IMR-90 (cell line): ENCODE data around the gene LRP1B.

ENCODE experiments used
- CEBPB ChIP-seq: IDR thresholded peaks from 2 replicates; pipeline ENCODE4 v1.6.1; 2012; ENCODE audit warnings: low read depth, low read length, improper control_type of control experiment
- CHD1 ChIP-seq: IDR thresholded peaks from 2 replicates; pipeline ENCODE4 v1.6.1; 2012; ENCODE audit warnings: low read depth, low read length, improper control_type of control experiment
- MXI1 ChIP-seq: IDR thresholded peaks from 2 replicates; pipeline ENCODE4 v1.6.1; 2012; ENCODE audit warnings: low read depth, mild to moderate bottlenecking, low read length, moderate library complexity, borderline replicate concordance
- POLR2A ChIP-seq: IDR thresholded peaks from 2 replicates; pipeline ENCODE4 v1.6.1; 2012; ENCODE audit warnings: mild to moderate bottlenecking, low read depth, low read length
- RFX5 ChIP-seq: IDR thresholded peaks from 2 replicates; pipeline ENCODE4 v1.8.0; 2012; ENCODE audit warnings: low read depth, mild to moderate bottlenecking, low read length, moderate library complexity
- SMC3 ChIP-seq: fragments of 150-350 bp; IDR thresholded peaks from 2 replicates; pipeline ENCODE4 v1.6.1; 2016; ENCODE audit warnings: low read depth, mild to moderate bottlenecking, antibody characterized with exemption, low read length, moderate library complexity
- TF ChIP-seq, protein P1 (sequence below): conservative IDR thresholded peaks from 2 replicates; pipeline ENCODE4 v1.5.1; 2012; ENCODE audit warnings: mild to moderate bottlenecking, low read depth, low read length, improper control_type of control experiment

- TF ChIP-seq CEBPB (no peak), POLR2A (no peak), SMC3 (no peak), MXI1 (no peak), RFX5 (no peak), CHD1 (no peak)
- TF ChIP-seq, protein P1, sequence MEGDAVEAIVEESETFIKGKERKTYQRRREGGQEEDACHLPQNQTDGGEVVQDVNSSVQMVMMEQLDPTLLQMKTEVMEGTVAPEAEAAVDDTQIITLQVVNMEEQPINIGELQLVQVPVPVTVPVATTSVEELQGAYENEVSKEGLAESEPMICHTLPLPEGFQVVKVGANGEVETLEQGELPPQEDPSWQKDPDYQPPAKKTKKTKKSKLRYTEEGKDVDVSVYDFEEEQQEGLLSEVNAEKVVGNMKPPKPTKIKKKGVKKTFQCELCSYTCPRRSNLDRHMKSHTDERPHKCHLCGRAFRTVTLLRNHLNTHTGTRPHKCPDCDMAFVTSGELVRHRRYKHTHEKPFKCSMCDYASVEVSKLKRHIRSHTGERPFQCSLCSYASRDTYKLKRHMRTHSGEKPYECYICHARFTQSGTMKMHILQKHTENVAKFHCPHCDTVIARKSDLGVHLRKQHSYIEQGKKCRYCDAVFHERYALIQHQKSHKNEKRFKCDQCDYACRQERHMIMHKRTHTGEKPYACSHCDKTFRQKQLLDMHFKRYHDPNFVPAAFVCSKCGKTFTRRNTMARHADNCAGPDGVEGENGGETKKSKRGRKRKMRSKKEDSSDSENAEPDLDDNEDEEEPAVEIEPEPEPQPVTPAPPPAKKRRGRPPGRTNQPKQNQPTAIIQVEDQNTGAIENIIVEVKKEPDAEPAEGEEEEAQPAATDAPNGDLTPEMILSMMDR, result no peak
Measured at GRCh38 chr2:140308706-140309105, 1822.1 kb downstream of the LRP1B start.
